Effector CD8-positive, alpha-beta T cell (primary cell): Measurements from ENCODE around the gene KIF3A.

Source experiments
- DNase-seq: peaks from one replicate; lab custom pipeline; 2025; lab: John Stamatoyannopoulos, UW

The KIF3A gene

DNA sequence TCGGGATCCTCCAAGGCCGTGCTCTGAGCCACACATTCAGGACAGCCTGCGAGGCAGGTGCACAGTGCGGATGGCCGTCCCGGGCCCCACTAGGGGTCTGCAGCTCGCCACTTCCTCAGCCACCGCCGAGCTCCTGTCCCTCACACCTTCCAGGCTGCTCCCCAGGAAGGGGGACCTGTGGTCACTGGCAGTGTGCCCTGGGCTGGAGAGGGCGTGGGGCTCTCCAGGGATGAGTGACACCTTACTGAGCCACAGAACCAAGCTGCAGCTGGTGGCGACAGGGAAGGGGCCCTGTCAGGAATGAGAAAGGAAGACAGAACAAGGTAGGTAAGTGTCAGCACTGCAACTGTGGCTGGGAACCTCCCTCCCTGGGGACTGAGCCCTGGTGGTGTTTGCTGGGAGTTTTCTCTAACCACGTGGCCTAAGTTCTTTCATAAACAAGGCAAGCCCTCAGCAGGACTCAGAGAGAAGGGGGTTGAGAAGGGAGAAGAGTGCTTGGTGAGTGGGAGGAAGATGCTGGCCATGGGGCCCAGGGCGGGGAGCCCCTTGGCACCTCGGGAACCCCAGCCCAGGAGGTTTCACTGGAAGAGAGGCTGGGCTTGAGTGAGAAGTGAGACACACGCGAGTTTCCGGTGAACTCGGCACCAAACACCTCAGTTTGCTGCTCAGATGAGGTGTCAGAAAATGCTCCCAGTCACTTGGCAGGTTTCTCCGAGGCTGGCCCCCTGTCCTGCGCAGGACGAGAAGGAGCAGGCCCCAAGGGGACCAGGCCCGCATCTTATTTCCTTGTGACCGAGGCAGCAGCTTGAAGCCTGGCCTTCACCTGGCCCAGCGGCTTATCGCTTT is 74.2 kb downstream of the KIF3A start:
- no peak for DNase-seq

DNA sequence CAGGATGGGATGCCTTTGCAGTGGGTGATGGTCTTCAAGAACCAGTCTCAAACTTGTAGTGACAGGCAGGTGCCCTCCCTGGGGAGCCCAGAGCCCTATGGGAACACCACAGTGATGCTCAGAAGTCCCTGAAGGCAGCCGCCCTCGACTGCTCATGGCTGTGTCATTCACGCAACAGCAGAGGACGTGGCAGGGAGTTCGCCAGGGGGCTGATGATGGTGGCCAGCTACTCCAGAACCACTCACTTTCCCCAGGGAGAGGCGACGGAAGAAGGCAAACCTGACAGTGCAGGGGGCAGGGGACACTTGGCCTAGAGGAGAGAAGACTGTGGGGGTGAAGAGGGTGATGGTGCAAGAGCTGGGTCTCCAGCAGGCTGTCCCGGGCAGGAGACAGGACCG is 75.3 kb downstream of the KIF3A start:
- DNase-seq: no peak

DNA sequence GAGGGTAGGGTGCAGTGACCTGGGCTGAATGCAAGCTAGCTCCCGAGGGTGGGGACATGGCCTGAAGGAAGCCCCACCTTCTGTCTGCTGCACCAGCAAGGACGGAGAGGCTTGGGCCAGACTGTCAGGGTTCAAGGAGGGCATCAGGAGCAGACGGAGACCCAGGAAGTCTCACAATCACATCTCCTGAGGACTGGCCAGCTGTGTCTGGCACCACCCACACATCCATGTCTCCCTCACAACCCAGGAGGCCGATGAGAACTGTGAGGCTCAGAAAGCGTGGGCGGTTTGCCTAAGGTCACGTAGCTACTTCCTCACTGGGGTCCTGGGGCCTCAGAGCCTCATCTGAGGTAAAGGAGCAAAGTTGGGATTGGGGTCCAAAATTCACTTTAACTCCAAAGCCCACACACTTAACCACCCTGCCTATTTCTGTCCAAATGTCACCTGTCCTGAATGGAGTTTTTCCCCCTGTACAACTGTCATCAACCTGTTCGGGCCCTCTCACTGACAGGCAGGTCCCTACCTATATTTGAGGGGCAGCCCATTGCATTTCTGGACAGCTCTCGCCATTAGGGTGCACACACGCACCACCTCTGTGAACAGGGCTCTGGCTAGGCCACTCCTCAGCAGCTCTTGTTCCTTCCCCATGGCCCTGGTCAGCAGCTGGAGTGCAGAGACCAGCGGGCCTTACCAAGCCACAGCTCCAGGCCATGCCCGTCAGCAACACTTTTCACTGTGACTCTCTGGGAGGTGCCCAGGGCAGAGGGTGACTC is 75.9 kb downstream of the KIF3A start:
- no peak for DNase-seq

DNA sequence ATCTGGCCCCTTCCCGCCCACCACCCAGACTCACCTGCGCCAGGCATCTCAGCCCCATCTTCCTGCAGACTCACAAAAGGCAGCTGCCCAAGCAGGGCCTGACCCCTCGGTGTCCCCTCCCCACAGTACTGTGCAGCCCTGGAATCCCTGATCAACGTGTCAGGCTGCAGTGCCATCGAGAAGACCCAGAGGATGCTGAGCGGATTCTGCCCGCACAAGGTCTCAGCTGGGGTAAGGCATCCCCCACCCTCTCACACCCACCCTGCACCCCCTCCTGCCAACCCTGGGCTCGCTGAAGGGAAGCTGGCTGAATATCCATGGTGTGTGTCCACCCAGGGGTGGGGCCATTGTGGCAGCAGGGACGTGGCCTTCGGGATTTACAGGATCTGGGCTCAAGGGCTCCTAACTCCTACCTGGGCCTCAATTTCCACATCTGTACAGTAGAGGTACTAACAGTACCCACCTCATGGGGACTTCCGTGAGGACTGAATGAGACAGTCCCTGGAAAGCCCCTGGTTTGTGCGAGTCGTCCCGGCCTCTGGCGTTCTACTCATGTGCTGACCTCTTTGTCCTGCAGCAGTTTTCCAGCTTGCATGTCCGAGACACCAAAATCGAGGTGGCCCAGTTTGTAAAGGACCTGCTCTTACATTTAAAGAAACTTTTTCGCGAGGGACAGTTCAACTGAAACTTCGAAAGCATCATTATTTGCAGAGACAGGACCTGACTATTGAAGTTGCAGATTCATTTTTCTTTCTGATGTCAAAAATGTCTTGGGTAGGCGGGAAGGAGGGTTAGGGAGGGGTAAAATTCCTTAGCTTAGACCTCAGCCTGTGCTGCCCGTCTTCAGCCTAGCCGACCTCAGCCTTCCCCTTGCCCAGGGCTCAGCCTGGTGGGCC is 77.5 kb downstream of the KIF3A start:
- no peak for DNase-seq

DNA sequence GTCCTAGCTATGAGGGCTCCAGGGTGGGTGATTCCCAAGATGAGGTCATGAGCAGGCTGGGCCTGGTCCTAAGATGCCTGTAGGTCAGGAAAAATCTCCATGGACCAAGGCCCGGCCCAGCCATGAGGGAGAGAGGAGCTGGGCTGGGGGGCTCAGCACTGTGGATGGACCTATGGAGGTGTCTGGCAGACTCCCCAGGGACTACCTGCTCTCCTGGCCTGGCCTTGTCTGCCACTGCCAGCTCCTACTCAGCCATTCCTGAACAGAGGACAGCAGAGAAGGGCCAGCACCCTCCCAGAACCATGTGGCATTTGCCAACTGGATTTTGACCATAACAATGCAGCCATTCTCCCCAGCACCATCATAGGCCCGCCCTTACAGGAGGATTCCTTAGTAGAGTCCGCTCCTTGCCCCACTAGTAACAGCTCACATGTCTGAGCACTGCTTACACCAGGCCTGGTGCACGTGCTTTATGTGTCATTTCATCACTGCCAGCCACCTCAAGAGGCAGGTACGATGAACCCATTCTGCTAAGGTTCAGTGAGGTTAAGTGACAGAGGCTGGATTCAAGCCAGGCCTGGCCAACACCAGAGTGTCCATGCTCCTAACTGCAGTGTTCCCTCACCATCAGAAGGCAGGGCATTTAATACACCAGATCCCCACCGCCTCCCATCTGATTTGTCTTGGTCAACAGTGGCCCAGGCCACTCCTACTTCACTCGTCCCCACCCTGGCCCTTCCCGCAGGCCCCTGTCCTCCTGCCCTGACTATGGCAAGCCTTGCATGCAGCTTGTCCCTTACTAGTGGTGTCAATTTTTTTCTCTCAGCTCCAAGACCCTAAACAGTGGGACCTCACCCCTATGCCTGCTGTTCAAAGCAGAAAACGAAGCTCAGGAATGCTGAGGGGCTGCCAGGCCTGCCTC is 78.7 kb downstream of the KIF3A start:
- no peak for DNase-seq

DNA sequence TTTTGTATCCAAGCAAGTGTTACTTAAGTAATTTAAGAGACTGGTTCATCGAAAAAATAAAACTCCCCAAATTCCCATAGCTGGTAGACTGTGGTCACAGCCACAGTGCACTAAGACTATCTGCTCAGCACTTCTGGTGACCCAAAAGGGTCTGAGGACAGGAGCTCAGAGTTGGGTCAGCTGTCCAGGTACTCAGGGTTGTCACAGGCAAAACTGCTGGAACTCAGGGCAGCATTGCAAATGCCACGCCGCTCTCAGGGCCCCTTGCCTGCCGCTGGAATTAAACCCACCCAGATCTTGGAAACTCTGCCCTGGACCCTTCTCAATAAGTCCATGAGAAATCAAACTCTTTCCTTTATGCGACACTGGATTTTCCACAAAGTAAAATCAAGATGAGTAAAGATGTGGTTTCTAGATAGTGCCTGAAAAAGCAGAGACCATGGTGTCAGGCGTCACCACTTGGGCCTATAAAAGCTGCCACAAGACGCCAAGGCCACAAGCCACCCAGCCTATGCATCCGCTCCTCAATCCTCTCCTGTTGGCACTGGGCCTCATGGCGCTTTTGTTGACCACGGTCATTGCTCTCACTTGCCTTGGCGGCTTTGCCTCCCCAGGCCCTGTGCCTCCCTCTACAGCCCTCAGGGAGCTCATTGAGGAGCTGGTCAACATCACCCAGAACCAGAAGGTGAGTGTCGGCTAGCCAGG is 79.5 kb downstream of the KIF3A start, which contains the start of gene IL13:
Gene IL13 (plus strand): TSS at position 498 of the 705 bp plus-strand sequence. CDS start 14 bp downstream, at position 512.
- no peak for DNase-seq

DNA sequence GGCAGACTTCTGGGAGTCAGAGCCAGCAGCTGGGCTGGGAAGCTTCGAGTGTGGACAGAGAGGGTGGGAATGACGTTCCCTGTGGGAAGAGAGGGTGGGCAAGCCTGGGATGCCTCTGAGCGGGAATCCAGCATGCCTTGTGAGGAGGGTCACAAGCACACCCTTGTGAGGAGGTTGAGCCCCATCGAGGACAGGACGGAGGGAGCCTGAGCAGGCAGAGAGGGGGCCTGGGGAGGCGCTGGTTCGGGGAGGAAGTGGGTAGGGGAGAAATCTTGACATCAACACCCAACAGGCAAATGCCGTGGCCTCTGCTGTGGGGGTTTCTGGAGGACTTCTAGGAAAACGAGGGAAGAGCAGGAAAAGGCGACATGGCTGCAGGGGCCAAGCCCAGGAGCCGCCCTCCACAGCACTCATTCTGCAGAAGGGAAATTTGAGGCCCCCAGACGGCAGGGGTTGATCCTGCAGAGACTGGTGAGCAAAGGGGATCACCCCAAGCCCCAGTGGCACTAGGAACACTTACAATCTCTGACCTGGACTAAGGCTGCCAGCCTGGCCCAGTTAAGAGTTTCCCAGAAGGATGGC is 80.5 kb downstream of the KIF3A start:
- DNase-seq: no peak

DNA sequence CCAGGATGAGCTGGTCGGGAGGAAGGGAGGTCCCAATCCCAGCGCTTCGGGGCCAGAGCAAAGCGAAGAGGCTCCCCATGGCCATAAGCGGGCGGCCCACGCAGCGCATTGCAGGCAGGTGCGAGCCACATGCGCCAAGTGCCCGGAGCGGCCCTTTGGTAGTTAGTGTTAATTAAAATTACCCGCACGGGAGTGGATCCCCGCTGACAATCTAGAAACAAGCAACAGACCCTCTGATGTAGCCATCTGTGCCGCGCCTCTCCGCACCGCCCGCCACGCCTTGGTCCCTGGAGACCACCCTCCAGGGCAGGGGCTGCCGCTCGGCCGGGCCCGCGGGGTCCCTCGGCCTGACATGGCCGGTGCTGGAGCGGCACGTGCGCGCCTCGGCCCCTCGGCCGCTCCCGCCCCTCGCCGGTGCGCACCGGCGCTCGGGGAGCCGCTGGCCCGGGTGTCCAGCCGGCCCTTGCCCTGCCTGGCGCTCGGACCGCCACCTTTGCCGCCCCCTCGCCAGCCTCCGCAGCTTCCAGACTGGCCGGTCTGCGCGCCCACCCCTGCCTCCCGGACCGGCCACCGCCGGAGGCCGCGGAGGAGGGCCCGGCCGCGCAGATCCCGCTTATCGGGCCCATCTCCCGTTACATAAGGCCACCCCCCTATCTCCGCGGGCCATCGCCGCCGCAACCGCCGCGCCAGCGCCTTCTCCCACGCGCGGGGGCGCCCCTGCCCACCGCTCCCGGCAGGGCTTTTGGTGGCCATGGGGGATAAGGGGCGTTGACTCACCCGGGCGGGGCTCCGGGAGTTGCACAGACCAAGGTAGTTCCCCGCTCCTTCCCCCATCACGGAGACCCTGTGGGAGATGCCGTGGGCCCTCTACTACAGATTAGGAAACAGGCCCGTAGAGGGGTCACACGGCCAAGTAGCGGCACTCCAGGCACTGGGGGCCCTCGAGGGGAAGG is 81.2 kb downstream of the KIF3A start:
- DNase-seq: no peak

DNA sequence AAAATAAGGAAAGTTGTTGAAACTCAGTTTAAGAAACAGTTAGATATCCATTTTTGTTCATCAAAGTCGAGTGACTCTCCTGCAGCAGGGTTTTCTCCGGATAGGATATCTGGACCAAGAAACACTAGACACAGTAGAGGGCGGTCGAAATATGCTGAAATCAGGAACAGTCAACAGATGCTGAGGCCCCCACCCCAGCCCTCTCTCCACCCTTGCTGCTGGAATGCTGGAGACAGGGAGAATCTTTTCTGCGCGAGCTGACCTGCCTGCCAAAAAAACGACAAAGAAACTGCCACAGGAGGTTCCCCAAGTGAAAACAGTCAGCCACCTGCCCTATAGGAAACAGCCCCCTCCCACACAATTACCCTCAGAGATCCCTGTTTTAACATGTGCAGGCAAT is 83.6 kb downstream of the KIF3A start:
- DNase-seq: no peak

DNA sequence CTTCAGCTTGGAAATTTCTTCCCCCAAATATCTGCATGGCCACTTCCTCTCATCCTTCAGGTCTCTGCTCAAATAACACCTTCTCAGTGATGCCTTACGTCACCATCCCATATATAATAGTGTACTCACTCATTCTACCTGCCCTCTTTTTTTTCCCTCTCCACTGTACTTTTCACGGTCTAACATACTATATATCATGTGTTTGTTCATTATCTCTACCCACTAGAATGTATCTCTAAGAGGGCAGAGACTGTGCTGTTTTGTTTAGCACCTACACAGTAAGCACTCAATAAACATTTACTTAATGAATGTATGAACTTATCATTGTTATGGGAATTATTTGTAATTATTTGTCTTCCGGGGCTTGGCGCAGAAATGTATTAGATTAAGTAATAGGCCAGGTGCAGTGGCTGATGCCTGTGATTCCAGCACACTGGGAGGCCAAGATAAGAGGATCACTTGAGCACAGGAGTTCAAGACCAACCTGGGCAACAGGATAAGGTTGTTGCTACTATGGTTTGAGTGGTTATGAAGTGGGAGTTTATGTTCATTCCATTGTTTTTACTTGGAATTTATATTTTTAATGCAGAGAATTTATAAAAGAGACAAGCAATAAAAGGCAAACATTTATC is 85.4 kb downstream of the KIF3A start:
- no peak for DNase-seq

DNA sequence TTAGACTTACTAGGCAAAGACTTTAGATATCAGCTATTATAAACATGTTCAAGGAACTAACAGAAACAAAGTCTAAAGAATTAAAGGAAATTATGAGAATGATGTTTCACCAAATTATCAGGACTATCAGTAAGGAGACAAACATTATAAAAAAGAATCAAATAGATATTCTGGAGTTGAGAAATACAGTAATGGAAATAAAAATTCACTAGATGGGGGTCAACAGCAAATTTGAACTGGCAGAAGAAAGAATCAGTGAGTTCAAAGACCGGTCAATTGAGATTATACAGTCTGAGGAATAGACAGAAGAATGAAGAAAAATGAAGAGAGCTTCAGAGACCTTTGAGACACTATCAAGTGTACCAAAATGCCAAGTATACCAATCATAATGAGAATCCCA is 89.0 kb downstream of the KIF3A start:
- no peak for DNase-seq

DNA sequence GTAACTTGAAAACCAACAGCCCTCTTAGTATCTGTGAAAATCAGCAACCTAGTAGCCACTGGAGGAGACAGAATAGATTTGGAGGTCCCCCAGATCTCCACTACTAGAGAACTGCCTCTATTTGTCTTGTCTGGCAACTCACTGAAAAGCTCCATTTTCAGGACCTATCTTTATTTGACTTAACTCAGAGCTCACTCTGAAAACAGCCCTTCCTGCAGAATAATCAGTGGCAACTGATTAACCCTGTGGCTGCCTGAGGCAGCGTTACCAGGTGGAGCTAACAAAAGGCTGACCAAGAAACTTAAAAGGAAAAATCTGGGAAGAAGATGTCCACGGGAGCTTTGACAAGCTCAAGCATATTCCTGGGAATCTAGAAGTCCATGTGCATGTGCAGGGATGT is 89.9 kb downstream of the KIF3A start:
- no peak for DNase-seq

DNA sequence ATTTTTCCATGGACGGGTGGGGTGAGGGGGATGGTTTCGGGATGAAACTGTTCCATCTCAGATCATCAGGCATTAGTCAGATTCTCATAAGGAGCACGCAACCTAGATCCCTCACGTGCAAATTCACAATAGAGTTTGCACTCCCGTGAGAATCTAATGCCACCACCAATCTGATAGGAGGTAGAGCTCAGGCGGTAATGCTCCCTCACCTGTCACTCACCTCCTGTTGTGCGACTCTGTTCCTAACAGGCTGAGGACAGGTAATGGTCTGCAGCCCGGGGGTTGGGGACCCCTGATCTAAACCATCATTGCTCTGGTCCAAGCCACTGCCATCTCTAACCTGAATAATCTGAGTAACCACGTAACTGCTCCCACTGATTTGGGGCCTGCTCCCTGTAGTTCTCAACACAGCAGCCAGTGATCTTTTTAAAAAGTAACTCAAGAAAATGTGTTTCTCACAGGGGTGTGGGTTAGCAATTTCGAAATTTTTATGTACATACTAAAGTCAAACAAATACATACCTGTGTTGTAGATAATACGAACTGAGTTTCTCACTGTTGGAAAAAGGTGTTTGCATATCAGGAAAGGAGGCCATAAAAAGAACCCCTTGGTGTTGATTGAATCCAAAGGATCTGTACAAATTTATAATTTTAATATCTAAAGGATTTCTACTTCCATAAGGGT is 90.6 kb downstream of the KIF3A start:
- no peak for DNase-seq

DNA sequence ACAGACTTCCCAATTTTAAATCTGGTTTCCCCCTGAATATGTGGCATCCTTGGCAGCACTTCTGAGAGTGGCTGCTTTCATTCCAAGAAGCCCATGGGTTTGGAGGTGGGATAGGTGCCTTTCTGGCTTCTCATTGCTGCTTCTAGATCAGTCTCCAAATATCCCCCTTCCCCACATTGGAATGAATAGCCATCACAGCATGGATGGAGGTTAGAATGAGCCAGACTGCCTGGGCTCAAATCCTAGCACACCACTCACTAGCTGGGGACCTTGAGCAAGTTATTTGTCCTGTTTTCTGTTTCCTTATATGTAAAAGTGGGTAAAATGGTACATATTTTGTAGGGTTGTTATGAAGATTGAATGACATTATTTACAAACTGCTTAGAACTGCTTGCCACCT is 93.2 kb downstream of the KIF3A start:
- DNase-seq: no peak
